Activated CD8-positive, alpha-beta memory T cell treated with anti-CD3 and anti-CD28 coated beads for 36 hours (primary cell): Measurements from ENCODE around the gene ASTN2. TPM values are rescaled to one million over a fixed set of nuclear protein-coding genes. Genes with fewer than 3 reads are reported as not detected.

Source experiments
- CTCF ChIA-PET: fragments of 350-600 bp; sonication (Branson Sonifier 250); formaldehyde crosslinking; loops from one replicate; lab custom pipeline; 2021; ENCODE audit warnings: antibody characterized with exemption; lab: Charles Lee
- POLR2A ChIA-PET: fragments of 350-600 bp; sonication (Branson Sonifier 250); formaldehyde crosslinking; loops from one replicate; lab custom pipeline; 2021; ENCODE audit warnings: antibody characterized with exemption; lab: Charles Lee
- total RNA-seq, 2 experiments: library from RNA; stranded (reverse); gene quantifications; one replicate each; pipeline ENCODE4 v1.2.3, GENCODE V29; 2021

ASTN2 gene
- total RNA-seq, 2 experiments from 2014 or later = 3.1 to 4.3 TPM

GRCh38 chr9:117205806-117206205 lies 209.1 kb downstream of the ASTN2 start:
- ChIA-PET POLR2A (no interaction called here), CTCF (no interaction called here)

DNA sequence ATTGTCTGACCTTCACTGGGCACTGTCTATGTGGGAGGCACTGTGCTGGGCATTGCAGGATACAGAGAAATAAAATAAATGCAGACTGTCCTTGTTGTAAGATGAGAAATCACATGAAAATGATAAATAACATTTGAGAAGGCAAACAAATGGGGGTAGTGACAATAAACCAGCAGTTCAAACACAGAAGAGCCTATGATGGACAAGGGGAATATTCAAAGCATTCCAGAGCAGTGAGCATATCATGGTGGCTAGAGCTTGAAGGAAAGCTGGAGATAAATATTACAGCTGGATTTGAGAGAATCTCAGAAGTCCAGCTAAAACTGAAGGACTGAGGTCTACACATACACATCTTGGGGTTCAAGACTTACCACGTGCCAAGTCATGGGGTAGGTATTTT lies 209.9 kb downstream of the ASTN2 start:
- CTCF ChIA-PET = no interaction called here
- POLR2A ChIA-PET = no interaction called here

GRCh38 chr9:117191504-117192261 lies 223.2 kb downstream of the ASTN2 start:
- POLR2A ChIA-PET = interaction anchor here (0.6 kb wide), 1 partner anchor 1012 kb away, joined by 4 read pairs; no protein-coding TSS in a partner anchor
- CTCF ChIA-PET = no interaction called here

GRCh38 chr9:117189121-117189520 lies 225.7 kb downstream of the ASTN2 start:
- ChIA-PET CTCF (no interaction called here), POLR2A (no interaction called here)

GRCh38 chr9:117188394-117188793 lies 226.5 kb downstream of the ASTN2 start:
- ChIA-PET POLR2A (no interaction called here), CTCF (no interaction called here)

DNA sequence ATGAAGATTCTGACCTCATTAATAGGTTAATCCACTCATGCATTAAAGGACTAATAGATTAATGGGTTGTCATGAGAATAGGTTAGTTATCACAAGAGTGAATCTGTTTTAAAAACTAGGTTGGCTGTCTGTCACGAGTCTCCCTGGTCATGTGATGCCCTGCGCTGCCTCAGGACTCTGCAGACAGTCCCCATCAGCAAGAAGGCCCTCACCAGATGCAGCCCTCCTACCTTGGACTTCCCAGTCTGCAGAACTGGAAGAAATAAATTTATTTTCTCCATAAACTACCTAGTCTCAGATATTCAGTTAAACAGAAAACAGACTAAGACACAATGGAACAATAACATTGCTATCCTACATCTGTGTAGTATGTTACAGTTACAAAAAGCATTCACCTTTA lies 227.4 kb downstream of the ASTN2 start:
- ChIA-PET CTCF (no interaction called here), POLR2A (no interaction called here)

GRCh38 chr9:117184173-117184572 lies 230.7 kb downstream of the ASTN2 start:
- CTCF ChIA-PET = no interaction called here
- POLR2A ChIA-PET = no interaction called here

DNA sequence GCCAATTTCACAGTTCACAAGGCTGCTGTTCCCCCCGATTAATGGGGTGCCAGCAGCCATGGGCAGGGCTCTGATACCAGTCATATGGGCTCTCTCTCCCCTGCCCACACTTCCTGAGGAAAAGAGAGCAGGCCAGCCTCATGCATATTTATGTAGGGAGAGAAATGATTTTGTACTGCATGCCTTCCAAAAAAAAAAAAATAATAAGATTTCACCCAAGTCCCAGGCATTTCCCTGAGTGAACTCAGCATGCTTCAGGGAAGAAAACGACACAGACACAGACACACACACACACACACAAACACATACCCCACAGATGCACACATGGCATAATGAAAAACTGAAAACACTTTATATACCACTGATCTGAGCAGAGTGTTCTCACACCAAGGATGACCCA lies 232.8 kb downstream of the ASTN2 start:
- ChIA-PET CTCF (no interaction called here), POLR2A (no interaction called here)

DNA sequence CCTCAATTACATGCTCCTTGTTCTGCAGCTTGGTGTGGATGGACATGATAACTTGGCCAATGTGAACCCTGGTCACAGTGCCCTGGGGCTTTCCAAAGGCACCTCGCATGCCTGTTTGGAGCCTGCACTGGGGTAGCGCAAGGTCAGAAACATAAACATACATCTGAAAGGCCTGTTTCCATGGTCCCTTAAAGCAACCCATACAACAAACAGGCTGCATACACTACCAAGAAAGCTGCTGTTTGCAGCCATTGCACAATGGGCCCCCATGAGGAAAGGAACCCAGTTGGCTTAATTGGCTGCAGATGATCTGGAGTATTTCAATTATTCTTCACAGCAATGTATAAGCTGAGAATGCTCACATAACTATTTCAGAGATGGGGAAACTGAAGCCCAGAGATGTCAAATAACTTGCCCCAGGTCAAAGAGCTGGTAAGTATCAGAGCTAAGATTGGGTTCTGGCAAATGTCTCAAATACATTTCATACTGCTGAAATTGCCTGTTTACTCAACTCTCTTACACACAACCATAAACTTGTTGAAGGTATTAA lies 233.9 kb downstream of the ASTN2 start:
- CTCF ChIA-PET = no interaction called here
- POLR2A ChIA-PET = no interaction called here

DNA sequence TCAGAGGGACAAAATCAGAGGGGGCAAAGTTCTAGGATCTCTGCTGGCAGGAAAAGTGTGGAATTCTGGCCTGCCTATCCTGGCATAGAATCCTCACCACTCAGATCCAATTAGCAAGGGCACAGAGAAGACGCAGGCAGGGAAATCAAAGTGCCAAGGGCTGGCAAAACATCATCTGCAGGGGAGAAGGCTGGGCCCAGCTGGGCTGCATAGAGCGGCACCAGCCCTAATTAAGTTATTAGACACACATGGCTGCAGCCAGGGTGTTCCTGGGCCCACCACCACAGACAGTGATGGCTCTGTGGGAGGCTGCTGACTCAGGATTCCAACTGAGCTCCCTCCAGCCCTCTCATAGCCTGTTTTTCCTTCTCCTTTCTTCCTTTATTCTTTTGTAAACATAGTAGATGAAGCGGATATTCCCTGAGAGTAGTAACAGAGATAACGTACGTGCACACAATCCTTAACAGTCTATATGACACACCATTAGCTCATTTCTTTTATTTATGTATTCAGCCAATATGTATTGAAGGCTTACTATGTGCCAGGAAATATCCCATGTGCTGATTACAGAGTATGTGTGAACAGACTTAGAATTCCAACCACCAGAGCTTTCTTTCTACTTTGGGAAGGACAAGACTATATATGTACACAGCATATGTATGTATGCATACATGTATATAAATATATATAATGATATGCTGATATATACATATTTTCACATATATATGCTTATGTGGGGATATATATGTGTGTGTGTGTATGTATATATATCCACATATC lies 236.1 kb downstream of the ASTN2 start:
- POLR2A ChIA-PET = no interaction called here
- CTCF ChIA-PET = no interaction called here

GRCh38 chr9:117170567-117170966 lies 244.3 kb downstream of the ASTN2 start:
- ChIA-PET POLR2A (no interaction called here), CTCF (no interaction called here)

GRCh38 chr9:117169089-117169621 lies 245.7 kb downstream of the ASTN2 start:
- CTCF ChIA-PET = no interaction called here
- POLR2A ChIA-PET = no interaction called here

- ChIA-PET POLR2A (no interaction called here), CTCF (no interaction called here)
Measured at GRCh38 chr9:117164512-117164911, 250.3 kb downstream of the ASTN2 start.

DNA sequence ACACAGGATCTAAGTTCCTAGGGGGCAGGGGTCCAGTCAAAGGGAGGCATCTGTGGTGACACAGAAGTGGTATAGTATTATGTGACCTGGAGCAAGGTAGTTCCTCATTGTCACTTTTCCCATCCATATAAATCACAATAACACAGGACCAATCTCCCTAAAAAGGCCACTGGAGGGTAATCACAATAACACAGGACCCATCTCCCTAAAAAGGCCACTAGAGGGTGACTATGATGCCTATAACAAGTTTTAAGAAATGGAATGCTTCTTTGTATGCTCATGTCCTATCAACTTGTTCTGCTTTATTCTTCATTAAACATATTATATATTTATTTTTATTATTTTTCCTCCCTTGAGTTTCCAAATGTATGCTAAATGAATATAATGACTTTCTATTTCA lies 254.6 kb downstream of the ASTN2 start:
- CTCF ChIA-PET = no interaction called here

DNA sequence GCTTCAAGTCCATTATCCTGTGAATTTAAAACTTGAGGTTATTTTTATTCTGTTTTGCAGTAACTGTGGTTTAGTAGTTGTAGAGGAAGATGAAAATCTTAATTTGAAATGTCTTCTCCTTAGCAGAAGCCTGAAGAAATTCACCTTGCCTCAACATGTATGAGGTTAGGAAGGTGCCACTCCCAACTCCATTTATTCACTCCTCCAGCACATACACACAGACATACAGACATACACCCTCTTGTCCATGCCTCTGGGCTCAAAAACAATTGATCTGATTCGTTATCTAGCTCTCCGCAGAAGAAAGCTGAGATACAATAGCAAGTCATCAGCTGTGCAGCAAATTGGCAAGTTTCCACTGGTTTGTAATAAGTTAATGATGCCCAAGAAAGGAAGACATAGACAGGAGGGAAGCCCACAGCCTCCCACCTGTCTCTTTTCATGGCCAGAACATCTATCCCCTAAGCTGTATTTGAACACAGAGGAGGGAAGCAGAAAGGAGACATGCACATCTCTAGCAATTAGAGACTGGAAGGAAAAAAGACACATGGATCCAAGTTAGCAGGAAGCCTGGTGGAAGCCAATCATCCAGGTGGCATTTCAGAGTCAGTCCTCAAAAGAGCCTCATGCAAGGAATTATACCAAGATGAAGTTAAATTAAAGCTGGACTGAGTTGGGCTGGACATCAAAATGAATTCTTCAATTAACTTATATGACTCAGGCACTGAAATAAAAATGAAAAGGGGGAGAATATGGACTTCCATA lies 257.9 kb downstream of the ASTN2 start:
- ChIA-PET CTCF (no interaction called here), POLR2A (no interaction called here)

More for the DNA sequence above, 254.6 kb downstream of the ASTN2 start:
- POLR2A ChIA-PET = no interaction called here

DNA sequence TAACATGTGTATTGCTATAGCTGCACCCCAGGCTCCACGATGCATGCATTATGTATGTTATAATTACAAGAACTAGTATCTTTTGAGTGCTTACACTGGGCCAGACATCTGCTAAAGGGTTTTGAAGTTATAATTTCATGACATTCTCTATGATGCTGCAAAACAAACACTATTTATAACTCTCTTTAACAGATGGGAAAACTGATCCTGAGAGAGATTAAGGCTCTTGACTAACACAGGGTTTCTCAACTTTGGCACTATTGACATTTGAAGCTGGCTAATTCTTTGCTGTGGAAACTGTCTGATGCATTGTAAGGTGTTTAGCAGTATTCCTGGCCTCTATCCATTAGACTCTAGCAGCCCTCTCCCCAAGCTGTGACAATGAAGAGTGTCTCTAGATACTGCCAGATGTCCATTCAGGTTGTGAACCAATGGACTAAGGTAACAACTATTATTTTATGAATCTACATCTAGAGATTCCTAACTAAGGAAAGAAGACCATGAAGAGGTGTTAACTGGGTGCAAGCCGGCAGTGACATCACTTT lies 258.6 kb downstream of the ASTN2 start:
- ChIA-PET CTCF (no interaction called here), POLR2A (no interaction called here)

DNA sequence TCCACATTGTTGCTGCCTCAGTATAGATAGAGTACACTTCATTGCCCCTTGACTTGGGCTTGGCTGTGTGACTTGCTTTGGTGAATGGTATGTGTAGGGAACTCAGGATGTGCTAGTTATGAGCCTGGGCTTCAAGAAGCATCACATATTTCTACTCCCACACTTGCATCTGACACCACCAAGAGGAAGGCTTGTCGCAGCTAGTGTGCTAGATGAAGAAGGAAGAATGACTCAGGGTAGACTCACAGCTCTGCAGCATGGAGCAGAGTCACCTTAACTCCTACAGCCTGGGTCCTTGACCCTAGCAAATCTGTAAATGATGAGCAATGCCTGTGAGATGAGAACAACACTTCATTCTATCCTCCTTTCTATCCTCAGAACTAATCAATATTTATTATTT lies 261.8 kb downstream of the ASTN2 start:
- ChIA-PET CTCF (no interaction called here), POLR2A (no interaction called here)

GRCh38 chr9:117151716-117152115 lies 263.1 kb downstream of the ASTN2 start:
- ChIA-PET CTCF (no interaction called here), POLR2A (no interaction called here)

DNA sequence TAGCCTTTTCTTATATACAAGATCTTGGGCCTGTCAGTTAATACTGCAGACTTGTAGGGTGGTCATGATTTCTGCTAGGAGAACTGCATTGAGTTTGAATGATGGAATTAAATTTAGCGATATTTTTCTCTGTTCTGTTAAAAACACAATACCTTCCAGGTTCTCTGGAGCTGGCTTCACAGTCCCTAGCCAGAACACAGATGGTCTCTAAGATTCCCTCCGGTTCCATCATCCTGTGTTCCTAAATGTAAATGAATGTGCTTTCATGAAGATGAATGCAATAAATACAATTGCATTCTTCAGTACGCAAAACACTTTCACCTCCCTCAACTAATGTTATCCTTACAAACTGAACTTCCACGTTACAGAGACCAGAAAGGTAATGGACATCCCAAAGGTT lies 264.9 kb downstream of the ASTN2 start:
- CTCF ChIA-PET = no interaction called here
- POLR2A ChIA-PET = no interaction called here
